Measurements from ENCODE around the gene NPHP4. TPM values are rescaled to one million over a fixed set of nuclear protein-coding genes. Genes with fewer than 3 reads are reported as not detected.

The NPHP4 gene
- total RNA-seq, 2 donors from 2014 or later = 27.6 to 58.5 TPM

GRCh38 chr1:5875345-5875910, 116.8 kb downstream of the NPHP4 start:
- no peaks in the 10 kb centered on the region for H3K4me1 Mint-ChIP-seq (ENCODE audit: low read depth in 2 of 2)
- H3K4me3 Mint-ChIP-seq = no peak overlapping the region
- no peaks in the 10 kb centered on the region for H3K27me3 Mint-ChIP-seq
- ATAC-seq (no peak), DNase-seq (ENCODE audit: low spot score) (no peak)
- H3K36me3 Mint-ChIP-seq = peaks cover 20% of the 10 kb centered on the region
- no peaks in the 10 kb centered on the region for H3K9me3 Mint-ChIP-seq
- H3K27ac Mint-ChIP-seq = no peak overlapping the region

- H3K36me3 Mint-ChIP-seq = peaks cover 11% of the 10 kb centered on the region
These were observed 117.7 kb downstream of the NPHP4 start for GRCh38 chr1:5874416-5875110.

GRCh38 chr1:5873556-5873955, 118.7 kb downstream of the NPHP4 start:
- DNase-seq (ENCODE audit: low spot score) = no peak
- peak in 1 of 2 donors; percentile 8 for ATAC-seq
- peaks cover 5% of the 10 kb centered on the region for H3K9me3 Mint-ChIP-seq

More at GRCh38 chr1:5874416-5875110, 117.7 kb downstream of the NPHP4 start:
- Mint-ChIP-seq H3K27me3 (no peaks in the 10 kb centered on the region), H3K4me1 (ENCODE audit: low read depth in 2 of 2) (no peaks in the 10 kb centered on the region), H3K4me3 (no peak overlapping the region), H3K27ac (no peak overlapping the region), H3K9me3 (no peaks in the 10 kb centered on the region)
- ATAC-seq = peak in 1 of 2 donors; percentile 21
- no peak for DNase-seq (ENCODE audit: low spot score)

GRCh38 chr1:5872886-5873285, 119.3 kb downstream of the NPHP4 start:
- no peak overlapping the region for H3K27ac Mint-ChIP-seq
- H3K9me3 Mint-ChIP-seq = peaks cover 5% of the 10 kb centered on the region
- no peak for ATAC-seq
- no peaks in the 10 kb centered on the region for H3K4me1 Mint-ChIP-seq (ENCODE audit: low read depth in 2 of 2)
- no peak for DNase-seq (ENCODE audit: low spot score)
- H3K36me3 Mint-ChIP-seq = peaks cover 6% of the 10 kb centered on the region
- no peaks in the 10 kb centered on the region for H3K27me3 Mint-ChIP-seq
- H3K4me3 Mint-ChIP-seq = no peak overlapping the region

More at GRCh38 chr1:5873556-5873955, 118.7 kb downstream of the NPHP4 start:
- Mint-ChIP-seq H3K4me3 (no peak overlapping the region), H3K27ac (no peak overlapping the region), H3K4me1 (ENCODE audit: low read depth in 2 of 2) (no peaks in the 10 kb centered on the region), H3K36me3 (peaks cover 6% of the 10 kb centered on the region), H3K27me3 (no peaks in the 10 kb centered on the region)

DNA sequence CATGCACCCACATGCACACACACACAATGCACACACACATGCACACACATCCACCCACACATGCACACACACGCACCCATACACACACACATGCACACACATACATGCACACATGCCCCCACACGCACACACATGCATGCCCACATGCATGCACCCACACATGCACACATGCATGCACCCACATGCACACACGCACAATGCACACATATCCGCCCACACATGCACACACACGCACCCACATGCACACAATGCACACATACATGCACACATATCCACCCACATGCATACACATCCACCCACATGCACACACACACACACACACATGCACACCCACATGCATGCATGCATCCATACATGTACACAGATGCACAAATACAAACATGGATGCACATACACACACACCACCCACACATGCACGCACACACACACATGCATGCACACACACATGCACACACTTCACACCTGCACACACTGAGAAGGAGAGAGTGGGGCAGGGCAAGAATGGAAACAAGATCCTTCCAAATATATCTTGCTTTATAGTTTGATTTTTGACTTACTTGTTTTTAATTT, 123.2 kb downstream of the NPHP4 start:
- peaks cover 6% of the 10 kb centered on the region for H3K36me3 Mint-ChIP-seq
- ATAC-seq (no peak), DNase-seq (ENCODE audit: low spot score) (no peak)
- H3K4me1 Mint-ChIP-seq (ENCODE audit: low read depth in 2 of 2) = no peaks in the 10 kb centered on the region
- H3K9me3 Mint-ChIP-seq = peaks cover 5% of the 10 kb centered on the region
- no peak overlapping the region for H3K4me3 Mint-ChIP-seq
- no peaks in the 10 kb centered on the region for H3K27me3 Mint-ChIP-seq
- no peak overlapping the region for H3K27ac Mint-ChIP-seq

DNA sequence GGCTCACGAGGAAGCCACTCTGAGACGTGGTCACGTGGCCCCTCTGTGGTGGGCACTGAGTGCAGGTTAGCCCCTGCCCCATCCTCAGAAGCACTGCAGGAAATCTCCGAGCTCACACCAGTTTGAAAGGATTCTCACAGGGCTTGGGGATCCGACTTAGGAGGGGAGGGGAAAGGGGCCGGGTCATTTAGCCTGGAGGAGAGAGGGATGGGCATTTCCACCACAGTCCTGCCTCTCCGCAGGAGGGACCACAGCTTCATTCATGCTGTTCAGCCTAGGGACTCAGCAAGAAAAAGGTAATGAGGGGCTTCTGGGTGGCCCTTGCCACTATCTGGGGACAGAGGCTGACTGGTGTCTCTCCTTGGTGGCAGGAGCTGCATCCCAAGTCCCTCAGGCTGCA, 126.5 kb downstream of the NPHP4 start:
- no peaks in the 10 kb centered on the region for H3K27me3 Mint-ChIP-seq
- no peak for DNase-seq (ENCODE audit: low spot score)
- H3K4me1 Mint-ChIP-seq (ENCODE audit: low read depth in 2 of 2) = no peaks in the 10 kb centered on the region
- H3K9me3 Mint-ChIP-seq = peaks cover 5% of the 10 kb centered on the region
- H3K36me3 Mint-ChIP-seq = no peaks in the 10 kb centered on the region
- no peak overlapping the region for H3K4me3 Mint-ChIP-seq
- no peak overlapping the region for H3K27ac Mint-ChIP-seq
- no peak for ATAC-seq

DNA sequence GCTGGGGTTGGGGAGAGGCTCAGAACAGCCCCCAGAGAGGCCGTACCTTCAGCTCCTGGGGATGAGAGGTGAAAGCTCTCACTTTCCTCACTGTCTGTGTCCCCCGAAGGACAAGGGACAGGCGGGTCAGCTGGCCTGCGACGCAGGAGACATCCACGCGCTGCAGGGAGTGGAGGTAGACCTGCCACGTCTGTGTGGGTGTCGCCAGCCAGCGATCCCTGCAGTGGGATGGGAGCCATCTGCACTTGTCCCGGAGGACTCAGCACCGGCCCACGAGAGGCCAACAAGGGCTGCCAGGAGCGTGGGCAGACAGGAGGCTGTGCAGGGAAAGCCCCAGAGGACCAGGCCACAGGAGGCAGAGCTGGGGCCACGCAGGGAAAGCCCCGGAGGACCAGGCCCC, 127.2 kb downstream of the NPHP4 start:
- no peak for DNase-seq (ENCODE audit: low spot score)
- Mint-ChIP-seq H3K27me3 (no peaks in the 10 kb centered on the region), H3K27ac (no peak overlapping the region), H3K4me1 (ENCODE audit: low read depth in 2 of 2) (no peaks in the 10 kb centered on the region), H3K4me3 (no peak overlapping the region), H3K36me3 (no peaks in the 10 kb centered on the region), H3K9me3 (peaks cover 5% of the 10 kb centered on the region)
- no peak for ATAC-seq

DNA sequence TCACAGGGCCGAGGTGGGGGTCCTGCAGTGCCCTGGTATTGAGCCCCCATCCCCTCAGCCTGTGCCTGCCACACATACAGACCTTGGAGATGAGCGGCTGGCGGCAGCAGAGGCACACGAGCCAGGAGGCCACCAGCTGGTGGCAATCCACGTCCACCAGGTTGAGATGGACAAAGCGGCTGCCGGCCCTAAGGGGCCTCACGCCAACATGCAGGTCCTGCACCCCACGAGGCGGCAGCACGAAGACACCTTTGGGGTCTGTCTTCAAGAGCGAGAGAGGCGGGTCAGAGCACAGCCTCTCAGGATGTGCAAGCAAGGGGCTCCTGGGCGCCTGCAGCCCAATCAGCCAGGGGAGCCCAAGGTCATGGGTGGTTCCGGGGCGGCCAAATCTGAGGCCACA, 128.0 kb downstream of the NPHP4 start:
- DNase-seq (ENCODE audit: low spot score) (no peak), ATAC-seq (no peak)
- H3K4me3 Mint-ChIP-seq = no peak overlapping the region
- no peaks in the 10 kb centered on the region for H3K4me1 Mint-ChIP-seq (ENCODE audit: low read depth in 2 of 2)
- no peak overlapping the region for H3K27ac Mint-ChIP-seq
- H3K27me3 Mint-ChIP-seq = no peaks in the 10 kb centered on the region
- H3K36me3 Mint-ChIP-seq = no peaks in the 10 kb centered on the region
- peaks cover 5% of the 10 kb centered on the region for H3K9me3 Mint-ChIP-seq

DNA sequence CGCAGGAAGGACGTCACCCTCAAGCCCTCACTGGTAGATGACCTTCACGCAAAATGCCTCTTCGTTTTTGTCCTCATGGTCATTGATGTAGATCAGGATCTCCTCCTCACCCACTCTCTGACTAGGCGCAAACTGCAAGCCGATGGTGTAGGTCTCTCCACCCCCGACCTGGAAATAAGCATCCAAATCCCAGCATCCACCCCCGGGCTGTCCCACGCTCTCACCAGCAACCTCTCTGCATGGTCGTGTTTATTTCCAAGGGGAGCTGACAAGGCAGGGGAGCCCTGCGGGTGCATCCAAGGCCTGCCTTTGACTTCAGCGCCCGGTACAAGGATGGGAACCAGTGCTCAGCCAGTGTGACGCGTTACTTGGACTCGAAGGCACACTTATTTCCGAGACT, 129.0 kb downstream of the NPHP4 start:
- no peaks in the 10 kb centered on the region for H3K4me1 Mint-ChIP-seq (ENCODE audit: low read depth in 2 of 2)
- no peaks in the 10 kb centered on the region for H3K36me3 Mint-ChIP-seq
- DNase-seq (ENCODE audit: low spot score) (no peak), ATAC-seq (no peak)
- H3K27me3 Mint-ChIP-seq = no peaks in the 10 kb centered on the region
- H3K4me3 Mint-ChIP-seq = no peak overlapping the region
- H3K27ac Mint-ChIP-seq = no peak overlapping the region
- no peaks in the 10 kb centered on the region for H3K9me3 Mint-ChIP-seq

DNA sequence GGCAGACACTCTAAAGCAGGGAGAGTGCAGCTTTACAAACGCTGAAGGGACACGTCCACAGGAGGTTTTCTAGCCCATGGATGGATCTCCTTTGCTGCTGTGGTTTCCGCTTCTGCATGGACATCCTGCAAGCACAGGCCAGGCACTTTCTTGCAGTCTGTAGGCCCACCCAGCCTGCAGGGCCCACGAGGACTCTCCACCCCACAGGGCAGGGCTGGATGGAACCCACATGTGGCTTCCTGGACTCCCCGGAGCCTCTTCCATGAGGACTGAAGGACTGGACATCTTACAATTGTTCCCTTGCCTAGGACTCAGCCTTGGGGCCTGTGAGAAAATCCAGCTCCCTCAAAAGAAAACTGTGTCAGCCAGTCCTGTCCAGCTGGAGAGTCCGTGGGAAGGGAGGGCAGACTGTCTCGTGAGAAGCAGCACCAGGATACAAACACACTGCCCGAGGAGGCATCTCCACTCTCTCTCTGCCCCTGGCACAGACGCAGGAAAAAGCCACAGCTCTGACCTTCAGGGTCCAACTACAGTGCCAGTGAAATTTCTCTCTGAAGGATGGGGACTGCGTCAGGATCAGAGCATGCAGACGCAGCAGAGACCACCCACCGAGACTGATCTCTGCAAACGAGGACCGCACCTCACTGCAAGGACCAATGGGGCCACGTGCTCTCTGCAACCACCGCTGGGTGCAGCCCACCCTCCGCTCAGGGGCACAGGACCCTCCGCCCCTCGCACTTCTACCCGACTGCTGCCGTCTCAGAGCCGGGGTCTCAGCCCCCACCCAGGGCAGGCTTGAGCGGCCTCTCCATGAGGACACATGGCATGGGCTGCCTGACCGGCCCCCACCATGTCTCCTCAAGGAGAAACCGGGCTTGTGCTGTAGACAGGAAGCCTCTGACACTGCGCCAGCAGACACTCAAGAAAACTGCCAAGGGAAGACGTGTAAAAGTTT, 130.1 kb downstream of the NPHP4 start:
- Mint-ChIP-seq H3K27ac (no peak overlapping the region), H3K4me1 (ENCODE audit: low read depth in 2 of 2) (no peaks in the 10 kb centered on the region), H3K27me3 (no peaks in the 10 kb centered on the region), H3K9me3 (no peaks in the 10 kb centered on the region), H3K36me3 (no peaks in the 10 kb centered on the region), H3K4me3 (no peak overlapping the region)
- DNase-seq (ENCODE audit: low spot score) (no peak), ATAC-seq (no peak)

DNA sequence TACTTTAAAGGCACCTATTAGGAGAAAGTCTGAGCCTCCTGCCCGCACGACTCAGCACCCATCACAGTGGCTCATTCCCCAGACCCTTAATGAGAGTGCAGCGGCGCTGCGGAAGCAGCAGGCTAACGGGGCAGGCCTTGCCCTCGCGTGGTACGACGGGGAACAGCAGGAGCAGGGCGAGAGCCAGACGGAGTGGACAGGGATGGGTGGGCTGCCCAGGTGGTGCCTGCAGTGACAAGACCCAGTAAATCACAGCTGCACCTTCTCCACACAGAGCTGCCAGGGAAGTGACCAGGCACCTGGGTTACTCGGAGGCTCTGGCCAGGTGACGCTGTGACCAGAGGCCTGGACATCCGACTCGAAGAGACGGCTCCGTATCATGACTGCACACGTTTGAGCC, 131.9 kb downstream of the NPHP4 start:
- no peaks in the 10 kb centered on the region for H3K4me1 Mint-ChIP-seq (ENCODE audit: low read depth in 2 of 2)
- H3K36me3 Mint-ChIP-seq = no peaks in the 10 kb centered on the region
- no peak overlapping the region for H3K27ac Mint-ChIP-seq
- no peaks in the 10 kb centered on the region for H3K9me3 Mint-ChIP-seq
- no peaks in the 10 kb centered on the region for H3K27me3 Mint-ChIP-seq
- ATAC-seq (no peak), DNase-seq (ENCODE audit: low spot score) (no peak)
- H3K4me3 Mint-ChIP-seq = no peak overlapping the region

DNA sequence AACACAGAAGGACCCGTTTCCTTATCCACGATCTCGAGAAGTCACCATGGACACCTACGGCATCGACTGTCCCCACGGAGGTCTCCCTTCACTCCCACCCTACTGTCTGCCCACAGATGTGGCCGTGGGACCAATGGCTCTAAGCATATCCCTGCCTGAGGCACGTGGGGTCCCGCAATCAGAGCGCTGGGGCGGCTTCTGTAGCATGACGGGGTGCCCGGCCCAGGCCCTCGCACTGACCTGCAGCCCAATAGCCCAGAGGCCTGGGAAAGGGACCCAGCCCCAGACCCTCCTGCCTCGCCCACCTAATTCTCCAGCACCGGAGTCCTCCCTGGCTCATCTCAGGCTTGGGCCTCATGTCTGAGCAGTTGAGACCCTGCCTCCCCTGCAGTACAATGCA, 132.5 kb downstream of the NPHP4 start:
- ATAC-seq (no peak), DNase-seq (ENCODE audit: low spot score) (no peak)
- Mint-ChIP-seq H3K27me3 (no peaks in the 10 kb centered on the region), H3K4me1 (ENCODE audit: low read depth in 2 of 2) (no peaks in the 10 kb centered on the region), H3K36me3 (no peaks in the 10 kb centered on the region), H3K27ac (no peak overlapping the region), H3K9me3 (no peaks in the 10 kb centered on the region), H3K4me3 (no peak overlapping the region)

DNA sequence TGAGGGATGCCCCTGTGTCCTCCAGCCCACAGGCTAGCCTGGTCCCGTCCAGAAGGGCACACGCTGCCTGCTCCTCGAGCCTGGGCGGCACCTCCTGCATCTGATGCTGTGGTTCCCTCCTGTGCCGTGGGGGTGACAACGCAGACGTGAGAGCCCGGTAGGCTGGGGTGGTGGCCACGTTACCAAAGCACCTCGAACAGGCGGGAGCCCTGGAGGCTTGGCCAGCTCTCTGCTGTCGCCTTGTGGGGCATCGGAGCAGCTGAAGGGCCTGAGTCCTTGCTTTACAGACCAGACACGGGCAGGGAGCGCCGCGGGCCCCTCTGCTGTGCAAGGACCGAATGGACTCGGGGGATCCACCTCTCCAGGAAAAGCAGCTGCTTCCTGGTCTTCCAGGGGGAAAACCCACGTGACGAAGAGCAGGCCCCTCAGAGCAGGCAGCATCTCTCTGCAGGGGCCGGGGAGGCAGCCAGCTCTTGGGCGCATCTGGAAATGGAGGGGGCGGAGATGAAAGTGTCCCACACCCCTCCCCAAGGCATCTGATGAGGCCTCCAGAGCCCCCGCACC, 133.3 kb downstream of the NPHP4 start:
- H3K27ac Mint-ChIP-seq = no peak overlapping the region
- no peaks in the 10 kb centered on the region for H3K27me3 Mint-ChIP-seq
- no peak for DNase-seq (ENCODE audit: low spot score)
- ATAC-seq = no peak
- no peaks in the 10 kb centered on the region for H3K4me1 Mint-ChIP-seq (ENCODE audit: low read depth in 2 of 2)
- no peak overlapping the region for H3K4me3 Mint-ChIP-seq
- H3K36me3 Mint-ChIP-seq = no peaks in the 10 kb centered on the region
- H3K9me3 Mint-ChIP-seq = no peaks in the 10 kb centered on the region
